Measurements from ENCODE around the gene IP6K2. TPM values are rescaled to one million over a fixed set of nuclear protein-coding genes. Genes with fewer than 3 reads are reported as not detected.

IP6K2 gene
- total RNA-seq, 1 donor from 2014 or later = 23.5 TPM

- DNase-seq = no peak
- H3K27ac ChIP-seq (replicated peaks) = peak overlapping the region; percentile 94
- intact Hi-C loops (cut with micrococcal nuclease) = no loop called here
- no peak for TF ChIP-seq CTCF (IDR thresholded peaks at IDR 0.05; ENCODE audit: borderline replicate concordance)
- H3K27me3 ChIP-seq (ENCODE audit: low read depth) = no peaks in the 10 kb centered on the region
- H3K4me3 ChIP-seq = peak overlapping the region; percentile 99
- H3K36me3 ChIP-seq = peaks cover 55% of the 10 kb centered on the region
- no peaks in the 10 kb centered on the region for H3K9me3 ChIP-seq (replicated peaks)
- peaks cover 58% of the 10 kb centered on the region for H3K4me1 ChIP-seq
Observed at GRCh38 chr3:48686538-48687219, 30.3 kb downstream of the IP6K2 start.

- peak; percentile 90 for TF ChIP-seq CTCF (IDR thresholded peaks at IDR 0.05; ENCODE audit: borderline replicate concordance)
- H3K27me3 ChIP-seq (ENCODE audit: low read depth) = no peaks in the 10 kb centered on the region
- peak; percentile 92 for DNase-seq
- peaks cover 55% of the 10 kb centered on the region for H3K36me3 ChIP-seq
- peak within 1 kb of the TSS; percentile 94 for H3K27ac ChIP-seq (replicated peaks)
- H3K4me1 ChIP-seq = peaks cover 58% of the 10 kb centered on the region
- H3K4me3 ChIP-seq = peak within 1 kb of the TSS; percentile 99
- intact Hi-C loops (cut with micrococcal nuclease) = no loop called here
- H3K9me3 ChIP-seq (replicated peaks) = no peaks in the 10 kb centered on the region
Observed at GRCh38 chr3:48685603-48686511, 31.2 kb downstream of the IP6K2 start, which contains the start of gene NCKIPSD. Gene NCKIPSD (minus strand): TSS chr3:48685915. CDS start chr3:48685807, 108 bp downstream.

- intact Hi-C loops (cut with micrococcal nuclease) = no loop called here
- no peaks in the 10 kb centered on the region for H3K27me3 ChIP-seq (ENCODE audit: low read depth)
- peaks cover 55% of the 10 kb centered on the region for H3K36me3 ChIP-seq
- DNase-seq = no peak
- no peak for TF ChIP-seq CTCF (IDR thresholded peaks at IDR 0.05; ENCODE audit: borderline replicate concordance)
- no peaks in the 10 kb centered on the region for H3K9me3 ChIP-seq (replicated peaks)
- H3K4me3 ChIP-seq = peak overlapping the region; percentile 99
- peaks cover 58% of the 10 kb centered on the region for H3K4me1 ChIP-seq
- H3K27ac ChIP-seq (replicated peaks) = peak overlapping the region; percentile 94
Observed at GRCh38 chr3:48685293-48685602, 31.8 kb downstream of the IP6K2 start.

- DNase-seq = peak; percentile 68
Observed at GRCh38 chr3:48684480-48685143, 32.4 kb downstream of the IP6K2 start.

More at GRCh38 chr3:48684480-48685143, 32.4 kb downstream of the IP6K2 start:
- Histone ChIP-seq H3K9me3 (replicated peaks) (no peaks in the 10 kb centered on the region), H3K27ac (replicated peaks) (peak overlapping the region; percentile 94), H3K27me3 (ENCODE audit: low read depth) (no peaks in the 10 kb centered on the region), H3K4me3 (peak overlapping the region; percentile 99), H3K4me1 (peaks cover 56% of the 10 kb centered on the region), H3K36me3 (peaks cover 55% of the 10 kb centered on the region)
- no peak for TF ChIP-seq CTCF (IDR thresholded peaks at IDR 0.05; ENCODE audit: borderline replicate concordance)
- intact Hi-C loops (cut with micrococcal nuclease) = no loop called here

Data from left ventricle myocardium inferior (tissue), 1 donor.